Ishikawa (cell line): Measurements from ENCODE around the gene HTRA2.

Experiments used
- CEBPB ChIP-seq: IDR thresholded peaks from 2 replicates; pipeline ENCODE4 v1.6.1; 2012
- CREB1 ChIP-seq: IDR thresholded peaks from 2 replicates; pipeline ENCODE4 v1.6.1; 2012; ENCODE audit warnings: low read depth
- EGR1 ChIP-seq: IDR thresholded peaks from 2 replicates; pipeline ENCODE4 v1.6.1; 2012
- EP300 ChIP-seq: IDR thresholded peaks from 2 replicates; pipeline ENCODE4 v1.6.1; 2012; ENCODE audit warnings: borderline replicate concordance
- FOXM1 ChIP-seq: IDR thresholded peaks from 2 replicates; pipeline ENCODE4 v1.6.1; 2012; ENCODE audit warnings: low read depth, borderline replicate concordance
- MAX ChIP-seq: IDR thresholded peaks from 2 replicates; pipeline ENCODE4 v1.6.1; 2012
- NFIC ChIP-seq: IDR thresholded peaks from 2 replicates; pipeline ENCODE4 v1.6.1; 2012
- RAD21 ChIP-seq: IDR thresholded peaks from 2 replicates; pipeline ENCODE4 v1.6.1; 2012; ENCODE audit warnings: low read depth
- REST ChIP-seq: IDR thresholded peaks from 2 replicates; pipeline ENCODE4 v1.6.1; 2012; ENCODE audit warnings: low read depth, mild to moderate bottlenecking
- TAF1 ChIP-seq: IDR thresholded peaks from 2 replicates; pipeline ENCODE4 v1.6.1; 2012; ENCODE audit warnings: low read depth, mild to moderate bottlenecking
- TCF12 ChIP-seq: IDR thresholded peaks from 2 replicates; pipeline ENCODE4 v1.6.1; 2012; ENCODE audit warnings: low read depth
- TEAD4 ChIP-seq: IDR thresholded peaks from 2 replicates; pipeline ENCODE4 v1.6.1; 2012
- USF1 ChIP-seq: IDR thresholded peaks from 2 replicates; pipeline ENCODE4 v1.6.1; 2012
- YY1 ChIP-seq: IDR thresholded peaks from 2 replicates; pipeline ENCODE4 v1.6.1; 2012; ENCODE audit warnings: low read depth
- ZBTB7A ChIP-seq: IDR thresholded peaks from 2 replicates; pipeline ENCODE4 v1.6.1; 2012; ENCODE audit warnings: low read depth

HTRA2 gene

GRCh38 chr2:74556159-74556558 lies 26.4 kb downstream of the HTRA2 start:
- TF ChIP-seq EP300, result no peak
- no peak for TF ChIP-seq YY1
- TF ChIP-seq FOXM1, result no peak
- no peak for TF ChIP-seq CEBPB
- TF ChIP-seq MAX, result no peak
- no peak for TF ChIP-seq USF1
- no peak for TF ChIP-seq RAD21

GRCh38 chr2:74556831-74557370 lies 27.2 kb downstream of the HTRA2 start:
- TF ChIP-seq RAD21, result no peak
- no peak for TF ChIP-seq ZBTB7A
- TF ChIP-seq YY1, result no peak
- TF ChIP-seq FOXM1, result no peak
- no peak for TF ChIP-seq TAF1
- TF ChIP-seq EP300, result no peak
- TF ChIP-seq CREB1, result no peak
- no peak for TF ChIP-seq NFIC
- no peak for TF ChIP-seq EGR1
- TF ChIP-seq USF1, result no peak
- no peak for TF ChIP-seq MAX
- no peak for TF ChIP-seq CEBPB
- TF ChIP-seq TEAD4, result no peak
- no peak for TF ChIP-seq TCF12
- no peak for TF ChIP-seq REST

- TF ChIP-seq USF1 (no peak), TCF12 (no peak), ZBTB7A (no peak), TEAD4 (no peak), REST (no peak), CREB1 (no peak), EP300 (no peak), FOXM1 (no peak), YY1 (no peak), MAX (no peak), CEBPB (no peak)
These were observed 28.8 kb downstream of the HTRA2 start for GRCh38 chr2:74558284-74559230.

- TF ChIP-seq EP300 (no peak), FOXM1 (no peak), TCF12 (no peak), MAX (no peak), RAD21 (no peak)
These were observed 30.2 kb downstream of the HTRA2 start for GRCh38 chr2:74559912-74560311.

- TF ChIP-seq TEAD4, result peak; percentile 58; the same call in 1 of the 2 replicates
- no peak for TF ChIP-seq REST
These were observed 30.9 kb downstream of the HTRA2 start for GRCh38 chr2:74560591-74560990.
